Fibroblast of mammary gland (primary cell): ENCODE measurements around the gene CADPS.

Experiments
- DNase-seq: peaks from one replicate; pipeline ENCODE4 v3.0.0-alpha.2; 2010; ENCODE audit warnings: low read depth
- H3K4me3 ChIP-seq: 2 replicates; pipeline ENCODE4 v1.5.1; 2011; ENCODE audit warnings: low read depth, mild to moderate bottlenecking, low read length, moderate library complexity; ENCODE audit not compliant: control insufficient read depth
- TF ChIP-seq, protein P1 (sequence below): conservative IDR thresholded peaks from 2 replicates; pipeline ENCODE4 v1.5.1; 2011; ENCODE audit warnings: low read depth, low read length, inconsistent platforms; ENCODE audit not compliant: control insufficient read depth, insufficient read depth

CADPS gene

DNA sequence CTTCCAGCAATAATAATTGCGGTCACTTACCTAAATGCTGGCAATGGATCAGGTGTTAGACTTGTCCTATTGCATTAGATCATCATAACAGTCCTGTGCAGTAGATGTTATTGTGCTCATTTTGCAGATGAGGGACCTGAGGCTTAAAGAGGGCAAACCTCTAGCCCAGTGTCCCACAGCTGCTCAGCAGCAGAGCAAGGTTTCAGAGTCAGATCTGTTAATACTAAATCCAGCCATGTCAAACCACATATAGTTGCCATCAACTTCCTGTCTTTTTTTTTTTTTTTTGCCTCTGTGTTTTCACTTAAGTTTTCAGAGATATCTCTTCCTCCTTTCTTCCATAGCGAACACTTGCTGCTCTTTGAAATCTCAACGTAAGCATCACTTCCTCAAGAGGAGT is 514.0 kb downstream of the CADPS start:
- TF ChIP-seq, protein P1, sequence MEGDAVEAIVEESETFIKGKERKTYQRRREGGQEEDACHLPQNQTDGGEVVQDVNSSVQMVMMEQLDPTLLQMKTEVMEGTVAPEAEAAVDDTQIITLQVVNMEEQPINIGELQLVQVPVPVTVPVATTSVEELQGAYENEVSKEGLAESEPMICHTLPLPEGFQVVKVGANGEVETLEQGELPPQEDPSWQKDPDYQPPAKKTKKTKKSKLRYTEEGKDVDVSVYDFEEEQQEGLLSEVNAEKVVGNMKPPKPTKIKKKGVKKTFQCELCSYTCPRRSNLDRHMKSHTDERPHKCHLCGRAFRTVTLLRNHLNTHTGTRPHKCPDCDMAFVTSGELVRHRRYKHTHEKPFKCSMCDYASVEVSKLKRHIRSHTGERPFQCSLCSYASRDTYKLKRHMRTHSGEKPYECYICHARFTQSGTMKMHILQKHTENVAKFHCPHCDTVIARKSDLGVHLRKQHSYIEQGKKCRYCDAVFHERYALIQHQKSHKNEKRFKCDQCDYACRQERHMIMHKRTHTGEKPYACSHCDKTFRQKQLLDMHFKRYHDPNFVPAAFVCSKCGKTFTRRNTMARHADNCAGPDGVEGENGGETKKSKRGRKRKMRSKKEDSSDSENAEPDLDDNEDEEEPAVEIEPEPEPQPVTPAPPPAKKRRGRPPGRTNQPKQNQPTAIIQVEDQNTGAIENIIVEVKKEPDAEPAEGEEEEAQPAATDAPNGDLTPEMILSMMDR: no peak
- DNase-seq: no peak
- no peak overlapping the region for H3K4me3 ChIP-seq

DNA sequence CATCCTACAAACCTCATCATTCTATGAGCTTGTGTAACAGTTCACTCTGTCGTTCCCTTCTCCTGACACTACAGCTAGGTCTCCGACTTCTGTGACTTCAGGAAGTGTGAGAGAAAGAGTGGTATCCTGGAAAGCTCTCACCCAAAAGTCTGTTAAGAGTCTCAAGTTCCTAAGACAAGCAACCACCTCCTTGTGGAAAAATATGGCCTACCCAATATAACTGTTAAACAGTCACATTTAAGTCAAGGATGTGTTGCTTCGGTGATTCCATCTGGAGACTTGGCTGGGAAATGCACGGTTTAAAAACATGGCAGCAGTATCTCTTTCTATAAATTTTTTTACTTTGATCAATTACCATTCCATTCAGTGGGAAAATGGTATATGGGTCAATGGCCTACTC is 515.7 kb downstream of the CADPS start:
- H3K4me3 ChIP-seq: no peak overlapping the region
- TF ChIP-seq, protein P1: no peak
- no peak for DNase-seq

DNA sequence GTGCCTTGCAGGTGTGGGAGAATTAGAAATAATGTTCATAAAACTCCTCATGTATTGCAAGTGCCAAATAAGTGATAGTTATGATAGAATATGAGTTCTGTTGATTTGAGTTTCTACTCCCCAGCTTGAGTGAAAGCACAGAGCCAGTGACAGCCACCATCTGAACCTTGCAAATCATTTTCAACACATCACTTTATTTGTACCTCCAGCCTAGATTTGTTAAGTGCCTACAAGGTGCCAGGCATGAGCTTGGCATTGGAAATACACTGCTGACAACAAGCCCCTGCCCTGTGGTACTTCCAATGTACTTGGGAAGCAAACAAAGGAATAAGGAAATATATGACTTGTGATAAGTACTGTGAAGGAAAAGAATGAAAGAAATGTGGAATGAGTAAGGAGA is 518.9 kb downstream of the CADPS start:
- DNase-seq: no peak
- no peak overlapping the region for H3K4me3 ChIP-seq
- TF ChIP-seq, protein P1: no peak

DNA sequence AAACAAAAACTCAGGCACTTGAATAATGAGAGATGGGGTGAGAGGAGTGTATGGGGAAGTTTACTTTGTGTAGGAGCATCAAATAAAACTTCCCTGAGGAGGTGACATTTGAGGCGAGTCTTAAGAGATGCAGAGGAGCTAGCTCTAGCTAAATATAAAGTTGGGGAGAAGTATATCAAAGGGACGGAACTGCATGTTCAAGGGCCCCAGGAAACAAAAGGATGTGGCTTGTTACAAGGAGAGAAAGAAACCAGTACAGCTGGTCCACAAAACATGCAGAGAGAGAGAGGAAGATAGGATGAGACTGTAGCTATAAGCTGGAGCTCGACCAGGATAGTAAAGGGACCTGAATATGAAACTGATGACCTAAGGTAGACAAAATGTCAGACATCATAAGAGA is 519.5 kb downstream of the CADPS start:
- H3K4me3 ChIP-seq: no peak overlapping the region
- DNase-seq: no peak
- TF ChIP-seq, protein P1: no peak
